Measurements from ENCODE around the gene PRKD2.

DNA sequence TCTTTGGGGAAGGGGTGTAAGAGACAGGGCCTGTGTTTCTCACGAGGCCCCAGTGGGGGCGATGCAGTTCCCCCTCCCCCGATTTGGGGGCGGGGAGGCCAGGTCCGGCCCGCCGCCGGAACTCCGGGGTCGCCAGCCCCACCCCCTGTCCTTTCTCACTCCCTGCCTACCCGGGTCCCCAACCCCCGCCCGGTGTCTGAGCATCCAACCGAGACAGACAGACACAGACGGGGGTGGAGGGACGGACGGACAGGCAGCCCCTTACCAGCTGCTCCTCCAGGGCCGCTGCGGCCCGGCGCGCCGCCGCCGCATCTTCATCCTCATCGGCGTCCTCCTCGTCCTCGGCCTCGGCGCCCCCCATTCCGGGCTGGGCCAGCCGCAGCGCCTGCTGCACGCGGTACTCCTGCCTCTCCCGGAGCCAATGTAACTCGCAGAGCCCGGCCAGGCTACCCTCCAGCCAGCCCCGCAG, 56.3 kb downstream of the PRKD2 start:
- TF ChIP-seq, protein P1, sequence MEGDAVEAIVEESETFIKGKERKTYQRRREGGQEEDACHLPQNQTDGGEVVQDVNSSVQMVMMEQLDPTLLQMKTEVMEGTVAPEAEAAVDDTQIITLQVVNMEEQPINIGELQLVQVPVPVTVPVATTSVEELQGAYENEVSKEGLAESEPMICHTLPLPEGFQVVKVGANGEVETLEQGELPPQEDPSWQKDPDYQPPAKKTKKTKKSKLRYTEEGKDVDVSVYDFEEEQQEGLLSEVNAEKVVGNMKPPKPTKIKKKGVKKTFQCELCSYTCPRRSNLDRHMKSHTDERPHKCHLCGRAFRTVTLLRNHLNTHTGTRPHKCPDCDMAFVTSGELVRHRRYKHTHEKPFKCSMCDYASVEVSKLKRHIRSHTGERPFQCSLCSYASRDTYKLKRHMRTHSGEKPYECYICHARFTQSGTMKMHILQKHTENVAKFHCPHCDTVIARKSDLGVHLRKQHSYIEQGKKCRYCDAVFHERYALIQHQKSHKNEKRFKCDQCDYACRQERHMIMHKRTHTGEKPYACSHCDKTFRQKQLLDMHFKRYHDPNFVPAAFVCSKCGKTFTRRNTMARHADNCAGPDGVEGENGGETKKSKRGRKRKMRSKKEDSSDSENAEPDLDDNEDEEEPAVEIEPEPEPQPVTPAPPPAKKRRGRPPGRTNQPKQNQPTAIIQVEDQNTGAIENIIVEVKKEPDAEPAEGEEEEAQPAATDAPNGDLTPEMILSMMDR (conservative IDR thresholded peaks at IDR 0.05; ENCODE audit: low read depth, low read length), result no peak
- TF ChIP-seq EZH2 (IDR thresholded peaks at IDR 0.05; ENCODE audit: borderline replicate concordance, low read depth, low read length, poor library complexity, severe bottlenecking), result no peak

All from A673 (cell line).